22Rv1 (cell line): Measurements from ENCODE around the gene AFF4.

Experiments
- CTCF ChIP-seq: fragments of 450-650 bp; IDR thresholded peaks from 2 replicates; pipeline ENCODE4 v1.5.1; 2017; ENCODE audit warnings: mild to moderate bottlenecking
- ZFX ChIP-seq: fragments of 450-650 bp; IDR thresholded peaks from 2 replicates; pipeline ENCODE4 v1.6.1; 2017; ENCODE audit warnings: antibody characterized with exemption, borderline replicate concordance

GRCh38 chr5:132866342-132867045, 96.9 kb downstream of the AFF4 start, which contains the start of the genes GDF9 and UQCRQ:
- TF ChIP-seq CTCF (0 out of 2 replicates have a peak, but pooled peaks have one; percentile 2), ZFX (no peak)
